OCI-LY7 (cell line): ENCODE measurements around the gene FAM89B.

Experiments
- CTCF ChIP-seq: fragments of 200-600 bp; sonication (generic); conservative IDR thresholded peaks from 2 replicates; pipeline ENCODE4 v1.5.1; 2014; ENCODE audit warnings: mild to moderate bottlenecking, antibody characterized with exemption, low read length, moderate library complexity, mixed read lengths
- EZH2phosphoT487 ChIP-seq: fragments of 200-600 bp; sonication (generic); IDR thresholded peaks from 2 replicates; pipeline ENCODE4 v1.6.1; 2018; ENCODE audit warnings: low read depth, borderline replicate concordance, mild to moderate bottlenecking, mixed run types, antibody characterized with exemption, low read length, moderate library complexity, mixed read lengths

DNA sequence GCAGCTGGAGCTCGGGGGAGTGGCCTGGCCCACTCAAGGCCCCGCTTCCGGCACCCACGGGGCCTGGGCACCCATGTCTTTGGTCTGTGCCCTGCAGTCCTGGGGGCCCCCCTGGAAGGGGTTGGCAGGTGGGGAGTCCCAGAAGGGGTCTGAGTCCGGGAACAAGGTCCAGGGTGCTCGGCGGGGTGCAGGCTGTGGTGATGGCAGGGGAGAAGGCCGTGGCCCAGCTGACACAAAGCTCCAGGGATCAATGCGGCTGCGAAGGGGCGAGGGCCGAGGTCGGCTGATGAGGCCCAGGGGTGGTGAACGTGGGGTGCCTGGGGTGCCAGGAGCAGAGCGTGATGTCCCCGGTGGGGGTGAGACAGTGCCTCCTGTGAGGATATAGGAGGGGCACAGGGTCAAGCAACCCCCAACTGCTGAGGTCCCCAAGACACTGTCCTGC, 25.9 kb downstream of the FAM89B start:
- TF ChIP-seq CTCF (no peak), EZH2phosphoT487 (no peak)
